Measurements from ENCODE around the gene GATAD2B. TPM values are rescaled to one million over a fixed set of nuclear protein-coding genes. Genes with fewer than 3 reads are reported as not detected.
"Not testable (repeated sequence)": the region's sequence is repeated elsewhere in the genome, so short reads cannot be mapped to it uniquely, and the experiment has no call there.

The GATAD2B gene
- total RNA-seq, 1 donor from 2014 or later, result 48.4 TPM

GRCh38 chr1:153841463-153841994 is 81.2 kb downstream of the GATAD2B start:
- no peaks in the 10 kb centered on the region for H3K27me3 Mint-ChIP-seq (ENCODE audit: low read depth, unreplicated experiment)
- peaks cover 59% of the 10 kb centered on the region for H4K20me1 ChIP-seq (ENCODE audit: insufficient read depth, low read length)
- FAIRE-seq (no peak), DNase-seq (ENCODE audit: low read depth) (peak; percentile 53)
- H3K4me3 Mint-ChIP-seq (ENCODE audit: unreplicated experiment), result no peak overlapping the region
- no peaks in the 10 kb centered on the region for H3K36me3 ChIP-seq (ENCODE audit: insufficient read depth, low read length)
- no peak overlapping the region for H3K4me3 ChIP-seq (ENCODE audit: insufficient read depth, low read depth, low read length)
- H3K27me3 ChIP-seq (ENCODE audit: insufficient read depth, low read length), result no peaks in the 10 kb centered on the region
- H3K9ac ChIP-seq (ENCODE audit: low read length), result no peak overlapping the region
- TF ChIP-seq, protein P1, sequence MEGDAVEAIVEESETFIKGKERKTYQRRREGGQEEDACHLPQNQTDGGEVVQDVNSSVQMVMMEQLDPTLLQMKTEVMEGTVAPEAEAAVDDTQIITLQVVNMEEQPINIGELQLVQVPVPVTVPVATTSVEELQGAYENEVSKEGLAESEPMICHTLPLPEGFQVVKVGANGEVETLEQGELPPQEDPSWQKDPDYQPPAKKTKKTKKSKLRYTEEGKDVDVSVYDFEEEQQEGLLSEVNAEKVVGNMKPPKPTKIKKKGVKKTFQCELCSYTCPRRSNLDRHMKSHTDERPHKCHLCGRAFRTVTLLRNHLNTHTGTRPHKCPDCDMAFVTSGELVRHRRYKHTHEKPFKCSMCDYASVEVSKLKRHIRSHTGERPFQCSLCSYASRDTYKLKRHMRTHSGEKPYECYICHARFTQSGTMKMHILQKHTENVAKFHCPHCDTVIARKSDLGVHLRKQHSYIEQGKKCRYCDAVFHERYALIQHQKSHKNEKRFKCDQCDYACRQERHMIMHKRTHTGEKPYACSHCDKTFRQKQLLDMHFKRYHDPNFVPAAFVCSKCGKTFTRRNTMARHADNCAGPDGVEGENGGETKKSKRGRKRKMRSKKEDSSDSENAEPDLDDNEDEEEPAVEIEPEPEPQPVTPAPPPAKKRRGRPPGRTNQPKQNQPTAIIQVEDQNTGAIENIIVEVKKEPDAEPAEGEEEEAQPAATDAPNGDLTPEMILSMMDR (IDR thresholded peaks at IDR 0.05; ENCODE audit: insufficient read depth, low read depth, low read length), result no peak
- TF ChIP-seq EZH2 (IDR thresholded peaks at IDR 0.05; ENCODE audit: insufficient read depth, low read length), result no peak
- H3K79me2 ChIP-seq (ENCODE audit: insufficient read depth, low read length), result peaks cover 41% of the 10 kb centered on the region
- H2AFZ ChIP-seq (ENCODE audit: low read depth, low read length), result no peak overlapping the region
- peak overlapping the region; percentile 34 for H3K27ac Mint-ChIP-seq (ENCODE audit: unreplicated experiment)
- H3K4me1 Mint-ChIP-seq (ENCODE audit: low read depth, unreplicated experiment), result peaks cover 9% of the 10 kb centered on the region
- no peaks in the 10 kb centered on the region for H3K9me3 Mint-ChIP-seq (ENCODE audit: unreplicated experiment)
- H3K4me2 ChIP-seq (ENCODE audit: low read length), result peak overlapping the region; percentile 18
- H3K36me3 Mint-ChIP-seq (ENCODE audit: low read depth, unreplicated experiment), result peaks cover 4% of the 10 kb centered on the region
- peak overlapping the region; percentile 19 for H3K27ac ChIP-seq (ENCODE audit: low read depth, low read length)
- peaks cover 6% of the 10 kb centered on the region for H3K4me1 ChIP-seq (ENCODE audit: insufficient read depth, low read length)
- no peaks in the 10 kb centered on the region for H3K9me3 ChIP-seq (ENCODE audit: insufficient read depth, low read depth, low read length)

DNA sequence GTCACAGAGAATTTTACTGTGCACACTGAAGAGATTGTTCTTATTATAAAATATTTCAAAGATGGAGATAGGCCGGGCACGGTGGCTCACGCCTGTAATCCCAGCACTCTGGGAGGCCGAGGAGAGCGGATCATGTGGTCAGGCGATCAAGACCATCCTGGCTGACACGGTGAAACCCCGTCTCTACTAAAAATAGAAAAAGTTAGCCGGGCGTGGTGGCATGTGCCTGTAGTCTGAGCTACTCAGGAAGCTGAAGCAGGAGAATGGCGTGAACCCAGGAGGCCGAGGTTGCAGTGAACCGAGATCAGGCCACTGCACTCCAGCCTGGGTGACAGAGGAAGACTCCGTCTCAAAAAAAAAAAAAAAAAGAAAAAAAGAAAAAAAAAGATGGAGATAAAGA is 82.0 kb downstream of the GATAD2B start:
- H3K4me1 Mint-ChIP-seq (ENCODE audit: low read depth, unreplicated experiment); H3K9me3 Mint-ChIP-seq (ENCODE audit: unreplicated experiment); H3K36me3 ChIP-seq (ENCODE audit: insufficient read depth, low read length); H3K27ac ChIP-seq (ENCODE audit: low read depth, low read length); H3K4me2 ChIP-seq (ENCODE audit: low read length); H3K4me3 ChIP-seq (ENCODE audit: insufficient read depth, low read depth, low read length); H3K36me3 Mint-ChIP-seq (ENCODE audit: low read depth, unreplicated experiment); DNase-seq (ENCODE audit: low read depth); H3K27me3 Mint-ChIP-seq (ENCODE audit: low read depth, unreplicated experiment); H3K9me3 ChIP-seq (ENCODE audit: insufficient read depth, low read depth, low read length); H3K27me3 ChIP-seq (ENCODE audit: insufficient read depth, low read length); H2AFZ ChIP-seq (ENCODE audit: low read depth, low read length); H3K4me1 ChIP-seq (ENCODE audit: insufficient read depth, low read length); H3K27ac Mint-ChIP-seq (ENCODE audit: unreplicated experiment); H3K9ac ChIP-seq (ENCODE audit: low read length); FAIRE-seq; H3K4me3 Mint-ChIP-seq (ENCODE audit: unreplicated experiment): not testable (repeated sequence)
- peaks cover 59% of the 10 kb centered on the region for H4K20me1 ChIP-seq (ENCODE audit: insufficient read depth, low read length)
- peaks cover 42% of the 10 kb centered on the region for H3K79me2 ChIP-seq (ENCODE audit: insufficient read depth, low read length)

DNA sequence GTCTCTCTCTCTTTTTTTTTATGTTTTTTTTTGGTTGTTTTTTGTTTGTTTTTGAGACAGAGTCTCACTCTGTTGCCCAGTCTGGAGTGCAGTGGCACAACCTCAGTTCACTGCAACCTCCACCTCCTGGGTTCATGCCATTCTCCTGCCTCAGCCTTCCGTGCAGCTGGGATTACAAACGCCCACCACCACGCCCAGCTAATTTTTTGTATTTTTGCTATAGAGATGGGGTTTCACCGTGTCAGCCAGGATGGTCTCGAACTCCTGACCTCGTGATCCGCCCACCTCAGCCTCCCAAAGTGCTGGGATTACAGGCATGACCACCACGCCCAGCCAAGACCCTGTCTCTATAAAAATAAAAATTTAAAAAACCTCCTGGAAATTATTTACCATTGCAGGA is 88.8 kb downstream of the GATAD2B start:
- H3K9me3 Mint-ChIP-seq (ENCODE audit: unreplicated experiment); H3K27ac Mint-ChIP-seq (ENCODE audit: unreplicated experiment); H2AFZ ChIP-seq (ENCODE audit: low read depth, low read length); H3K36me3 Mint-ChIP-seq (ENCODE audit: low read depth, unreplicated experiment); FAIRE-seq; H3K4me1 ChIP-seq (ENCODE audit: insufficient read depth, low read length); H3K27ac ChIP-seq (ENCODE audit: low read depth, low read length); H3K4me3 ChIP-seq (ENCODE audit: insufficient read depth, low read depth, low read length); H3K4me1 Mint-ChIP-seq (ENCODE audit: low read depth, unreplicated experiment); H3K9me3 ChIP-seq (ENCODE audit: insufficient read depth, low read depth, low read length); H3K4me2 ChIP-seq (ENCODE audit: low read length); H3K4me3 Mint-ChIP-seq (ENCODE audit: unreplicated experiment); H3K9ac ChIP-seq (ENCODE audit: low read length); H3K27me3 ChIP-seq (ENCODE audit: insufficient read depth, low read length); H3K27me3 Mint-ChIP-seq (ENCODE audit: low read depth, unreplicated experiment); H3K36me3 ChIP-seq (ENCODE audit: insufficient read depth, low read length); DNase-seq (ENCODE audit: low read depth): not testable (repeated sequence)
- Histone ChIP-seq H4K20me1 (ENCODE audit: insufficient read depth, low read length) (peaks cover 52% of the 10 kb centered on the region), H3K79me2 (ENCODE audit: insufficient read depth, low read length) (peaks cover 55% of the 10 kb centered on the region)

Data from astrocyte (in vitro differentiated cells and primary cell).